ENCODE data around the gene EFTUD2.

DNA sequence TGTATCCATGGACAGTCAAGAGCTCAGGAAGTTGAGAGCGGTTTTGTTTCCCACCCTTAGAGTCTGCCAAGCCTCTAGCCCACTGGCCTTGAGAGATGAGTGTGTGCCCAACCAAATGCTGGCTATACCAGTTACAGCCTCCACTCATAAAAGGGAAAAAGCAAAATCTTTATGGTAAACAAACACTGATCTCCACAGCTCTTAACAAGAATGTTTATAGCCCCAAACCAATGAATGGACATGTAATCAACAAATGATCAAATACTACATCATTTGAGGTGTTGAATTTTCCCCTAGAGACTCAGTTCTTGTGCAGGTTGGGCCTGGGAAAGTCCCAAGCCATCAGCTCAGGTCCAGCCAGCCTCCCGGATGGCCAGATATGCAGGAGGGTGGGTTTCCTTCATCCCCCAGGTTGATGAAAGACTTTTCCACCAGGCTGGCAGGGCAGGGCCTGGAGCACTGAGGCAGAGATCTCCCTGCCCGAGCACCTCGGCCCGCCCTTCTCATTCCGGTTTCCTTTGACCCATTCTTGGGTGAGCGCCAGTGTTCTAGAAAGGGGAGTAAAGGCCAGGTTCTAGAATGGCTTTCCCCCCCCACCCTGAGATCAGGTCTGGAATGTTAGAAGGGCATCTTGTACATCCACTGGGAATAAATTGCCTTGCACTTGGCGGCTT, 3.9 kb upstream of the EFTUD2 start:
- TF ChIP-seq CTCF (IDR thresholded peaks at IDR 0.05) = no peak
- TF ChIP-seq, protein P1, sequence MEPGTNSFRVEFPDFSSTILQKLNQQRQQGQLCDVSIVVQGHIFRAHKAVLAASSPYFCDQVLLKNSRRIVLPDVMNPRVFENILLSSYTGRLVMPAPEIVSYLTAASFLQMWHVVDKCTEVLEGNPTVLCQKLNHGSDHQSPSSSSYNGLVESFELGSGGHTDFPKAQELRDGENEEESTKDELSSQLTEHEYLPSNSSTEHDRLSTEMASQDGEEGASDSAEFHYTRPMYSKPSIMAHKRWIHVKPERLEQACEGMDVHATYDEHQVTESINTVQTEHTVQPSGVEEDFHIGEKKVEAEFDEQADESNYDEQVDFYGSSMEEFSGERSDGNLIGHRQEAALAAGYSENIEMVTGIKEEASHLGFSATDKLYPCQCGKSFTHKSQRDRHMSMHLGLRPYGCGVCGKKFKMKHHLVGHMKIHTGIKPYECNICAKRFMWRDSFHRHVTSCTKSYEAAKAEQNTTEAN (CRISPR knock-in tag; IDR thresholded peaks at IDR 0.05) = no peak
- no peak for TF ChIP-seq PRRX2 (CRISPR knock-in tag; IDR thresholded peaks at IDR 0.05)
- no peak for TF ChIP-seq CREB1 (CRISPR knock-in tag; IDR thresholded peaks at IDR 0.05)
- TF ChIP-seq, protein P2, sequence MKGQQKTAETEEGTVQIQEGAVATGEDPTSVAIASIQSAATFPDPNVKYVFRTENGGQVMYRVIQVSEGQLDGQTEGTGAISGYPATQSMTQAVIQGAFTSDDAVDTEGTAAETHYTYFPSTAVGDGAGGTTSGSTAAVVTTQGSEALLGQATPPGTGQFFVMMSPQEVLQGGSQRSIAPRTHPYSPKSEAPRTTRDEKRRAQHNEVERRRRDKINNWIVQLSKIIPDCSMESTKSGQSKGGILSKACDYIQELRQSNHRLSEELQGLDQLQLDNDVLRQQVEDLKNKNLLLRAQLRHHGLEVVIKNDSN (CRISPR knock-in tag; IDR thresholded peaks at IDR 0.05) = no peak
- no peak for TF ChIP-seq MXD4 (CRISPR knock-in tag; IDR thresholded peaks at IDR 0.05; ENCODE audit: borderline replicate concordance)
- no peak for TF ChIP-seq CBFB (CRISPR knock-in tag; IDR thresholded peaks at IDR 0.05; ENCODE audit: low read depth)
- TF ChIP-seq ZNF263 (CRISPR knock-in tag; IDR thresholded peaks at IDR 0.05; ENCODE audit: low read depth) = no peak
- no peak for TF ChIP-seq SP1 (CRISPR knock-in tag; conservative IDR thresholded peaks at IDR 0.05)
- TF ChIP-seq USF2 (CRISPR knock-in tag; IDR thresholded peaks at IDR 0.05) = no peak

Measured in WTC11 (cell line).